PC-3 (cell line): ENCODE results near the gene DGUOK.

Experiments
- CTCF ChIP-seq: fragments of 300-600 bp; sonication (generic); conservative IDR thresholded peaks from 2 replicates; pipeline ENCODE4 v1.5.1; 2017; ENCODE audit warnings: antibody characterized with exemption, low read depth, mild to moderate bottlenecking, low read length
- EZH2 ChIP-seq: fragments of 300-600 bp; sonication (generic); IDR thresholded peaks from one replicate; pipeline ENCODE4 v1.6.1; 2017; ENCODE audit warnings: antibody characterized with exemption, mild to moderate bottlenecking, low read length; ENCODE audit not compliant: unreplicated experiment

- TF ChIP-seq CTCF (no peak), EZH2 (no peak)
Observed at GRCh38 chr2:73952499-73953446, 26.1 kb downstream of the DGUOK start.
